Measurements from ENCODE around the gene CHRNA4. TPM values are rescaled to one million over a fixed set of nuclear protein-coding genes. Genes with fewer than 3 reads are reported as not detected.
"Not testable (repeated sequence)": the region's sequence is repeated elsewhere in the genome, so short reads cannot be mapped to it uniquely, and the experiment has no call there.

CHRNA4 gene
- total RNA-seq, 1 experiment from 2014 or later = 0.11 TPM

GRCh38 chr20:63337786-63338420 lies 23.2 kb downstream of the CHRNA4 start:
- intact Hi-C loops (cut with micrococcal nuclease; ENCODE audit: unreplicated experiment) = no loop called here
- Mint-ChIP-seq H3K9me3 (ENCODE audit: unreplicated experiment) (peaks cover 18% of the 10 kb centered on the region), H3K36me3 (ENCODE audit: insufficient read depth, unreplicated experiment) (peaks cover 6% of the 10 kb centered on the region), H3K4me3 (ENCODE audit: unreplicated experiment) (no peak overlapping the region), H3K27ac (ENCODE audit: unreplicated experiment) (peak overlapping the region; percentile 5), H3K4me1 (ENCODE audit: low read depth, unreplicated experiment) (peaks cover 13% of the 10 kb centered on the region), H3K27me3 (ENCODE audit: insufficient read depth, unreplicated experiment) (peaks cover 26% of the 10 kb centered on the region)
- Histone ChIP-seq H3K4me3 (ENCODE audit: low read depth, low read length) (no peak overlapping the region), H3K36me3 (ENCODE audit: control insufficient read depth, insufficient read depth, low read length) (no peaks in the 10 kb centered on the region), H3K4me1 (no peaks in the 10 kb centered on the region), H3K27me3 (replicated peaks; ENCODE audit: control insufficient read depth, insufficient read depth, low read length) (0 out of 2 replicates have a peak, but pooled peaks cover 2% of the 10 kb centered on the region), H3K9me3 (no peaks in the 10 kb centered on the region)
- POLR2A ChIA-PET = no interaction called here
- CTCF ChIA-PET = no interaction called here
- TF ChIP-seq CTCF (IDR thresholded peaks at IDR 0.05; ENCODE audit: insufficient read depth in 1 of 2, low read depth in 1 of 2, low read length in 1 of 2, severe bottlenecking in 1 of 2, unreplicated experiment in 1 of 2) = no peak
- no peak for DNase-seq
- BruUV-seq (replicated peaks) = no TSS peak

- no peaks in the 10 kb centered on the region for H3K36me3 ChIP-seq (ENCODE audit: control insufficient read depth, insufficient read depth, low read length)
- peaks cover 25% of the 10 kb centered on the region for H3K9me3 Mint-ChIP-seq (ENCODE audit: unreplicated experiment)
- TF ChIP-seq CTCF (IDR thresholded peaks at IDR 0.05; ENCODE audit: insufficient read depth in 1 of 2, low read depth in 1 of 2, low read length in 1 of 2, severe bottlenecking in 1 of 2, unreplicated experiment in 1 of 2) = no peak
- DNase-seq = no peak
- no peak overlapping the region for H3K4me3 Mint-ChIP-seq (ENCODE audit: unreplicated experiment)
- H3K36me3 Mint-ChIP-seq (ENCODE audit: insufficient read depth, unreplicated experiment) = peaks cover 6% of the 10 kb centered on the region
- H3K4me3 ChIP-seq (ENCODE audit: low read depth, low read length) = no peak overlapping the region
- H3K4me1 ChIP-seq = no peaks in the 10 kb centered on the region
- no peak overlapping the region for H3K27ac Mint-ChIP-seq (ENCODE audit: unreplicated experiment)
- peaks cover 10% of the 10 kb centered on the region for H3K9me3 ChIP-seq
- peaks cover 15% of the 10 kb centered on the region for H3K27me3 Mint-ChIP-seq (ENCODE audit: insufficient read depth, unreplicated experiment)
- peaks cover 13% of the 10 kb centered on the region for H3K4me1 Mint-ChIP-seq (ENCODE audit: low read depth, unreplicated experiment)
- no TSS peak for BruUV-seq (replicated peaks)
- ChIA-PET POLR2A (no interaction called here), CTCF (no interaction called here)
- intact Hi-C loops (cut with micrococcal nuclease; ENCODE audit: unreplicated experiment) = no loop called here
- no peaks in the 10 kb centered on the region for H3K27me3 ChIP-seq (replicated peaks; ENCODE audit: control insufficient read depth, insufficient read depth, low read length)
These were observed 24.9 kb downstream of the CHRNA4 start for GRCh38 chr20:63336232-63336752.

GRCh38 chr20:63335711-63336110 lies 25.4 kb downstream of the CHRNA4 start:
- Histone ChIP-seq H3K27me3 (replicated peaks; ENCODE audit: control insufficient read depth, insufficient read depth, low read length) (no peaks in the 10 kb centered on the region), H3K36me3 (ENCODE audit: control insufficient read depth, insufficient read depth, low read length) (no peaks in the 10 kb centered on the region), H3K9me3 (peaks cover 10% of the 10 kb centered on the region), H3K4me3 (ENCODE audit: low read depth, low read length) (no peak overlapping the region), H3K4me1 (peaks cover 4% of the 10 kb centered on the region; the same call in 1 of the 2 replicates)
- POLR2A ChIA-PET = interaction anchor here (0.5 kb wide), 1 partner anchor 185 kb away, joined by 7 read pairs; no protein-coding TSS in a partner anchor
- Mint-ChIP-seq H3K4me1 (ENCODE audit: low read depth, unreplicated experiment) (peaks cover 13% of the 10 kb centered on the region), H3K4me3 (ENCODE audit: unreplicated experiment) (no peak overlapping the region), H3K27me3 (ENCODE audit: insufficient read depth, unreplicated experiment) (peaks cover 9% of the 10 kb centered on the region), H3K27ac (ENCODE audit: unreplicated experiment) (no peak overlapping the region), H3K9me3 (ENCODE audit: unreplicated experiment) (peaks cover 19% of the 10 kb centered on the region), H3K36me3 (ENCODE audit: insufficient read depth, unreplicated experiment) (peaks cover 1% of the 10 kb centered on the region)
- CTCF ChIA-PET = no interaction called here
- BruUV-seq (replicated peaks) = no TSS peak
- no peak for TF ChIP-seq CTCF (IDR thresholded peaks at IDR 0.05; ENCODE audit: insufficient read depth in 1 of 2, low read depth in 1 of 2, low read length in 1 of 2, severe bottlenecking in 1 of 2, unreplicated experiment in 1 of 2)
- intact Hi-C loops (cut with micrococcal nuclease; ENCODE audit: unreplicated experiment) = no loop called here
- no peak for DNase-seq

GRCh38 chr20:63335060-63335459 lies 26.1 kb downstream of the CHRNA4 start:
- H3K4me1 ChIP-seq; H3K4me3 ChIP-seq (ENCODE audit: low read depth, low read length); POLR2A ChIA-PET; H3K36me3 Mint-ChIP-seq (ENCODE audit: insufficient read depth, unreplicated experiment); DNase-seq; intact Hi-C loops (cut with micrococcal nuclease; ENCODE audit: unreplicated experiment); H3K27me3 Mint-ChIP-seq (ENCODE audit: insufficient read depth, unreplicated experiment); H3K27ac Mint-ChIP-seq (ENCODE audit: unreplicated experiment); H3K4me3 Mint-ChIP-seq (ENCODE audit: unreplicated experiment); H3K27me3 ChIP-seq (replicated peaks; ENCODE audit: control insufficient read depth, insufficient read depth, low read length); CTCF ChIA-PET; BruUV-seq (replicated peaks); H3K9me3 ChIP-seq; H3K36me3 ChIP-seq (ENCODE audit: control insufficient read depth, insufficient read depth, low read length): not testable (repeated sequence)
- peaks cover 13% of the 10 kb centered on the region for H3K4me1 Mint-ChIP-seq (ENCODE audit: low read depth, unreplicated experiment)
- peaks cover 14% of the 10 kb centered on the region for H3K9me3 Mint-ChIP-seq (ENCODE audit: unreplicated experiment)
